Posterior cingulate gyrus (tissue), 11 donors: ENCODE measurements around the gene GAPVD1.
A peak's percentile ranks its signal among the peaks of the same experiment; 100 is the strongest.

Source experiments
- DNase-seq, 10 donors: peaks; one replicate each; pipeline versions ENCODE4 v3.0.0 to v3.0.0-alpha.2; 2020 to 2021; ENCODE audit warnings: mixed read lengths in 3 of 10
- intact Hi-C: fragments of 100-400 bp; cut with DNase I; formaldehyde crosslinking; loops from one replicate; pipeline ENCODE4 v1.15.1; 2023

Gene GAPVD1

DNA sequence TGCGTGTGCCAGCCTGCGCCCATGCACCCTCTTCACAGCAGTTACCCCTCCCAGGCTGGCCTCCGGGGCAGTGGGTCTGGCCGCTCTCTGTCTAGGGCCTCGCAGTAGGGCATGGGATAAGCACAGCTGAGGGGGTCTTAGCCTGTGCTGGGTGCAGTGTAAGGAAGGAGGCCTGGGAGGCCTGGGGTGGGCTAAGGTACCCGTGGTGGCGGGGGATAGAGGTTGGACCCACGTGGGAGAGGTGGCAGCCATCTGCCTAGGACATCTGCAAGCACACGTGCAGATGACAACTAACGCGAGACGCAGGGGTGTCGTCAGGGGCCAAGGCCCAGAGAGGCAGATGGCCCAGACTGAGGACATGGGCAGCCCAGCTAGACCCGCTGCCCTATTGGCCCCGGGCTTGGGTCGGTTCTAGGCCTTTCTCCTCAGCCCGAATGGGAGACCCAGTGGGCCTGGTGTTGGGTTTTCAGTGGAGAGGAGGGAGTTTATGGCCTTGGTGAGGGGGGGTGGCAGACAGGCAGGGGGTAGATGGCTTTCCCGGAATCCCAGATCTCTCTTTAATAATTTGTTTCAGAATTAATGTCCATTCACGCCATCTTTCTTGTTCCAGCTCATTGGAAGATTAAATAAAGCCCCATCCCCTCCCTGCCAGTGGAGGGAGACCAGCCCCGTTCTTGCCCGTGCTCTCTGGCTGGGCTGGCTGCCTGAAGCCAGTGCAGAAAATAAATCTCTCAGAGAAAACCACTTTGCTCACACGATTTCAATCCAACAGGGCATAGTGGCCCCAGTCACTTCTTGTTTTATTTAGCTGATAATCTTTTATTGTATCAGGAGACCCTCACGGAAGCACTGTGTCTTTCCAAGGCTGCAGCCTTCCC is 154.2 kb downstream of the GAPVD1 start:
- intact Hi-C loops = no loop called here
- DNase-seq = peak in 1 of 10 donors; percentile 55

DNA sequence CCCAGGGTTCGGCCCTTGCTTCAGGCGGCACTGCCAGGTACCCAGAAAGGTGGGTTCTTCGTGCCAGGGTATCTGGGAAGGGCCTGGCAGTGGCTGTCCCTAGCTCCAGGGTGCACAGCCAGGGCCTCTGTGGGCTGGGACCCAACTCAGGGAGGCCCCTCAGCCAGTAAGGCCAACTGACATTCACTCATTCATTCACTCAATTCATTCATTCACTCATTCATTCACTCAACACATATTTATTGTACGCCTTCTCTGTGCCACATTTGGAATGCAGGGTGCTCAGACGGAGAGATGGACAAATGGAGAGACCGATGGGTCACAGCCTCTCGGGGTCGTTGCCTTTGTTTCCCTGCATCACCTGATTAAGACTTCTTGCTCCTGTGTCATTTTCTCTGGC is 154.9 kb downstream of the GAPVD1 start:
- DNase-seq = no peak
- intact Hi-C loops = no loop called here
